K562 (cell line): ENCODE data around the gene IQCN. TPM values are rescaled to one million over a fixed set of nuclear protein-coding genes. Genes with fewer than 3 reads are reported as not detected.

Source experiments
- ARHGAP35 ChIP-seq: fragments of 450-650 bp; IDR thresholded peaks from 2 replicates; pipeline ENCODE4 v1.6.1; 2018; ENCODE audit not compliant: partially characterized antibody
- E2F3 ChIP-seq: fragments of 250-450 bp; sonication (Bioruptor Pico); IDR thresholded peaks from 2 replicates; pipeline ENCODE4 v1.4.0; 2020; ENCODE audit warnings: mild to moderate bottlenecking
- FOXA1 ChIP-seq: fragments of 450-650 bp; IDR thresholded peaks from 2 replicates; pipeline ENCODE4 v1.6.1; 2016; ENCODE audit warnings: mild to moderate bottlenecking, borderline replicate concordance
- IRF2 ChIP-seq: sonication (generic); formaldehyde crosslinking; IDR thresholded peaks from 2 replicates; pipeline ENCODE4 v1.8.1; 2022; ENCODE audit warnings: mild to moderate bottlenecking, missing genetic modification reagents
- MYBL2 ChIP-seq, 2 experiments: fragments of 450-650 bp in 1 of 2; sonication (generic) in 1 of 2; formaldehyde crosslinking in 1 of 2; IDR thresholded peaks; 2 replicates each; pipeline versions ENCODE4 v1.6.1 to v1.8.1; 2017 to 2022; ENCODE audit warnings: borderline replicate concordance in 1 of 2, inconsistent platforms in 1 of 2, low read depth in 1 of 2, mild to moderate bottlenecking in 1 of 2, missing genetic modification reagents in 1 of 2, moderate library complexity in 1 of 2
- PHTF2 ChIP-seq: fragments of 250-450 bp; sonication (Bioruptor Pico); IDR thresholded peaks from 2 replicates; pipeline ENCODE4 v1.5.0; 2021; ENCODE audit warnings: mild to moderate bottlenecking
- PML ChIP-seq: IDR thresholded peaks from 2 replicates; pipeline ENCODE4 v1.6.1; 2012; ENCODE audit warnings: low read length, inconsistent platforms
- RFX7 ChIP-seq: fragments of 250-450 bp; sonication (Bioruptor Pico); IDR thresholded peaks from 2 replicates; pipeline ENCODE4 v1.5.1; 2021; ENCODE audit warnings: mild to moderate bottlenecking
- SIN3A ChIP-seq, 2 experiments: fragments of 150-350 bp in 1 of 2; IDR thresholded peaks; 2 replicates each; pipeline ENCODE4 v1.6.1; 2011 to 2016; ENCODE audit warnings: borderline replicate concordance in 2 of 2, low read depth in 2 of 2, low read length in 2 of 2, mild to moderate bottlenecking in 2 of 2, moderate library complexity in 2 of 2; ENCODE audit not compliant: control insufficient read depth in 1 of 2
- TAL1 ChIP-seq: fragments of 450-650 bp; IDR thresholded peaks from 2 replicates; pipeline ENCODE4 v1.6.1; 2016; ENCODE audit warnings: mild to moderate bottlenecking
- TEAD2 ChIP-seq: fragments of 450-650 bp; IDR thresholded peaks from 2 replicates; pipeline ENCODE4 v1.6.1; 2016; ENCODE audit warnings: missing genetic modification characterization, control low read depth, missing compliant biosample characterization
- polyA plus RNA-seq, 8 experiments: library from polyadenylated mRNA; depleted of rRNA in 4 of 8; stranded (reverse) in 5 of 8; unstranded in 3 of 8; fragments of >200 nt; fragmentation: Nextera tagmentation in 2 of 8; fragmentation: Illumina TruSeq in 1 of 8; extraction: Ambion mirVana in 2 of 8; extraction: Trizol in 1 of 8; gene quantifications; 2 replicates each; pipeline versions ENCODE4 v1.2.1 to v1.2.3, GENCODE V29; 2011 to 2014; ENCODE audit warnings: inconsistent platforms in 1 of 8, missing spikeins in 1 of 8
- total RNA-seq, 7 experiments: library from RNA; depleted of rRNA in 6 of 7; stranded (reverse); fragments of >200 nt in 6 of 7; fragmentation: Illumina TruSeq in 2 of 7; extraction: Trizol in 2 of 7; gene quantifications; 2 replicates each; pipeline versions ENCODE4 v1.2.1 to v1.2.3, GENCODE V29; 2011 to 2021; ENCODE audit warnings: low replicate concordance in 1 of 7
- TF ChIP-seq, protein P1 (sequence below), 2 experiments: fragments of 450-650 bp in 1 of 2; sonication (generic) in 1 of 2; formaldehyde crosslinking in 1 of 2; IDR thresholded peaks in 1 of 2; conservative IDR thresholded peaks in 1 of 2; 2 replicates each; pipeline versions ENCODE4 v1.6.1 to v1.8.1; 2016 to 2023; ENCODE audit warnings: mild to moderate bottlenecking in 2 of 2, moderate library complexity in 2 of 2, inconsistent platforms in 1 of 2, missing genetic modification reagents in 1 of 2
- TF ChIP-seq, protein P2 (sequence below): fragments of 200-800 bp; sonication (Bioruptor generic); IDR thresholded peaks from 2 replicates; pipeline ENCODE4 v1.6.1; 2016; ENCODE audit warnings: missing genetic modification characterization, missing compliant biosample characterization
- TF ChIP-seq, protein P3 (sequence below): fragments of 250-450 bp; sonication (Bioruptor Pico); IDR thresholded peaks from 2 replicates; pipeline ENCODE4 v1.5.0; 2021

The IQCN gene
- total and polyA plus RNA-seq, 9 of the 15 experiments (the other 6 are each of a cell fraction or from before 2014, with no cell fraction given): 0.01 to 0.07 (median 0.04) TPM; not detected in 3

DNA sequence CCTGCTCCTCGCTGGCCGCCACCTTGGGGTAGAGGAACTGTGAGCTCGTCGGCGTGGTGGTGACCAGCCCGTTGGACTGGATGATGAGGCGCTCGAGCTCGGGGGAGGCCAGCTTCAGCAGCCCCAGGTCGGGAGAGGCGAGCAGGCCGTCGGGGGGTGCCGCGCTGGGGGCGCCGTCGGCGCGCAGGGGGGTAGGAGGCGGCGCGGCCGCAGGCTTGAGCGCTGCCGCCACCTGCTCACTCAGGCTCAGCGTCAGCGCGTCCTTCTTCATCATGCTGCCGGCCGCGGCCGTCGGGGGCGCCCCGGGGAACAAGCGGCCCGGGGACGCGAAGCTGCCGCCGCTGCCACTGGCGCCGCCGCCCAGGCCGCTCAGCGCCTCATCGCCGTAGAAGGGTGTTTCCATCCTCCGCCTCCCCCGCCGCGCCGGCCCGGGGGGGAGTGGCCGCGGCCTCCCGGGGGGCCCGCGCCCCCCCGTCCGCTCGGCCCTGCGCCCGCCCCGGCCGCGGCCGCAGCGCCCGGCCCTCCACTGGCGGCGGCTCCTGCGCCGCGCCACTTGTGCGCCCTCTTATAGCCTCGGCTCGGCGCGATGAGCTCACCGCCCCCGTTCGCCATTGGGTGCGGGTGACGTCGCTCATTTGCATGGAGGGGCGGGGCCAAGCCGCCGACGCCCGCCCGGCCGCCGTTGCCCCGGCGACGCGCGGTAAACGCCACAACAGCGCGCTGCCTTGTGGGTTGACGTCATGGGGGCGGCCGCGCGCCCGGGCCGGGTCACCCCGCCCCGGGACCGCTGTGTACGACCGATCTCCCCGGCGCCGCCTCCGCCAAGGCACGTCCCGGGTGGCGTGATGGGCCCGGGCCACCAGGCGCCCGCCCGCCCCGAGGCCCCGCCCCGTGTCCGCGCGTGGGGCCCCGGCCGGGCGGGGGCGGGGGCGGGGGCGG is 7.1 kb upstream of the IQCN start, which contains the start of gene JUND (continued):
- TF ChIP-seq, protein P1, sequence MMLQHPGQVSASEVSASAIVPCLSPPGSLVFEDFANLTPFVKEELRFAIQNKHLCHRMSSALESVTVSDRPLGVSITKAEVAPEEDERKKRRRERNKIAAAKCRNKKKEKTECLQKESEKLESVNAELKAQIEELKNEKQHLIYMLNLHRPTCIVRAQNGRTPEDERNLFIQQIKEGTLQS (IDR thresholded peaks at IDR 0.05): peak; percentile 80
- TF ChIP-seq, protein P1 (CRISPR knock-in tag; conservative IDR thresholded peaks at IDR 0.05): peak; percentile 41; the same call in 1 of the 2 replicates
- TF ChIP-seq PHTF2 (CRISPR knock-in tag): no peak
- no peak for TF ChIP-seq RFX7 (CRISPR knock-in tag)
- TF ChIP-seq ARHGAP35: no peak
- no peak for TF ChIP-seq TEAD2 (tag)
- TF ChIP-seq, protein P2, sequence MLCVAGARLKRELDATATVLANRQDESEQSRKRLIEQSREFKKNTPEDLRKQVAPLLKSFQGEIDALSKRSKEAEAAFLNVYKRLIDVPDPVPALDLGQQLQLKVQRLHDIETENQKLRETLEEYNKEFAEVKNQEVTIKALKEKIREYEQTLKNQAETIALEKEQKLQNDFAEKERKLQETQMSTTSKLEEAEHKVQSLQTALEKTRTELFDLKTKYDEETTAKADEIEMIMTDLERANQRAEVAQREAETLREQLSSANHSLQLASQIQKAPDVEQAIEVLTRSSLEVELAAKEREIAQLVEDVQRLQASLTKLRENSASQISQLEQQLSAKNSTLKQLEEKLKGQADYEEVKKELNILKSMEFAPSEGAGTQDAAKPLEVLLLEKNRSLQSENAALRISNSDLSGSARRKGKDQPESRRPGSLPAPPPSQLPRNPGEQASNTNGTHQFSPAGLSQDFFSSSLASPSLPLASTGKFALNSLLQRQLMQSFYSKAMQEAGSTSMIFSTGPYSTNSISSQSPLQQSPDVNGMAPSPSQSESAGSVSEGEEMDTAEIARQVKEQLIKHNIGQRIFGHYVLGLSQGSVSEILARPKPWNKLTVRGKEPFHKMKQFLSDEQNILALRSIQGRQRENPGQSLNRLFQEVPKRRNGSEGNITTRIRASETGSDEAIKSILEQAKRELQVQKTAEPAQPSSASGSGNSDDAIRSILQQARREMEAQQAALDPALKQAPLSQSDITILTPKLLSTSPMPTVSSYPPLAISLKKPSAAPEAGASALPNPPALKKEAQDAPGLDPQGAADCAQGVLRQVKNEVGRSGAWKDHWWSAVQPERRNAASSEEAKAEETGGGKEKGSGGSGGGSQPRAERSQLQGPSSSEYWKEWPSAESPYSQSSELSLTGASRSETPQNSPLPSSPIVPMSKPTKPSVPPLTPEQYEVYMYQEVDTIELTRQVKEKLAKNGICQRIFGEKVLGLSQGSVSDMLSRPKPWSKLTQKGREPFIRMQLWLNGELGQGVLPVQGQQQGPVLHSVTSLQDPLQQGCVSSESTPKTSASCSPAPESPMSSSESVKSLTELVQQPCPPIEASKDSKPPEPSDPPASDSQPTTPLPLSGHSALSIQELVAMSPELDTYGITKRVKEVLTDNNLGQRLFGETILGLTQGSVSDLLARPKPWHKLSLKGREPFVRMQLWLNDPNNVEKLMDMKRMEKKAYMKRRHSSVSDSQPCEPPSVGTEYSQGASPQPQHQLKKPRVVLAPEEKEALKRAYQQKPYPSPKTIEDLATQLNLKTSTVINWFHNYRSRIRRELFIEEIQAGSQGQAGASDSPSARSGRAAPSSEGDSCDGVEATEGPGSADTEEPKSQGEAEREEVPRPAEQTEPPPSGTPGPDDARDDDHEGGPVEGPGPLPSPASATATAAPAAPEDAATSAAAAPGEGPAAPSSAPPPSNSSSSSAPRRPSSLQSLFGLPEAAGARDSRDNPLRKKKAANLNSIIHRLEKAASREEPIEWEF (CRISPR knock-in tag): no peak
- peak; percentile 68 for TF ChIP-seq E2F3 (CRISPR knock-in tag)
- TF ChIP-seq FOXA1: no peak
- TF ChIP-seq PML: peak; percentile 64
- peak in 1 of 2 experiments; percentile 83; a peak in 2 of 4 replicates for TF ChIP-seq SIN3A (IDR thresholded peaks at IDR 0.05; ENCODE audit: borderline replicate concordance in 2 of 2, control insufficient read depth in 1 of 2, low read depth in 2 of 2, low read length in 2 of 2)
- no peak for TF ChIP-seq TAL1
- no peak for TF ChIP-seq MYBL2 (IDR thresholded peaks at IDR 0.05; ENCODE audit: low read depth)
- no peak for TF ChIP-seq MYBL2 (CRISPR knock-in tag; IDR thresholded peaks at IDR 0.05; ENCODE audit: borderline replicate concordance)
- TF ChIP-seq, protein P3, sequence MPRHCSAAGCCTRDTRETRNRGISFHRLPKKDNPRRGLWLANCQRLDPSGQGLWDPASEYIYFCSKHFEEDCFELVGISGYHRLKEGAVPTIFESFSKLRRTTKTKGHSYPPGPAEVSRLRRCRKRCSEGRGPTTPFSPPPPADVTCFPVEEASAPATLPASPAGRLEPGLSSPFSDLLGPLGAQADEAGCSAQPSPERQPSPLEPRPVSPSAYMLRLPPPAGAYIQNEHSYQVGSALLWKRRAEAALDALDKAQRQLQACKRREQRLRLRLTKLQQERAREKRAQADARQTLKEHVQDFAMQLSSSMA (CRISPR knock-in tag): peak; percentile 22; the same call in 1 of the 2 replicates
- TF ChIP-seq IRF2 (CRISPR knock-in tag): no peak
